ENCODE results near the gene ZNF586.
"Not testable (repeated sequence)": the region's sequence is repeated elsewhere in the genome, so short reads cannot be mapped to it uniquely, and the experiment has no call there.

Gene ZNF586

GRCh38 chr19:57819475-57820148 is 50.1 kb downstream of the ZNF586 start:
- peak overlapping the region; percentile 86 for H3K27ac ChIP-seq
- no peak for TF ChIP-seq ZFX (IDR thresholded peaks at IDR 0.05)
- no peak for TF ChIP-seq CTCF (conservative IDR thresholded peaks at IDR 0.05)

- no peak for TF ChIP-seq CTCF (conservative IDR thresholded peaks at IDR 0.05)
- no peak for TF ChIP-seq ZFX (IDR thresholded peaks at IDR 0.05)
- peak overlapping the region; percentile 86; the same call in 1 of the 2 replicates for H3K27ac ChIP-seq
Observed at GRCh38 chr19:57820599-57820998, 51.1 kb downstream of the ZNF586 start.

- not testable (repeated sequence) for H3K27ac ChIP-seq
Observed at GRCh38 chr19:57821095-57821494, 51.6 kb downstream of the ZNF586 start.

- H3K27ac ChIP-seq: not testable (repeated sequence)
Observed at GRCh38 chr19:57821501-57821900, 52.0 kb downstream of the ZNF586 start.

- not testable (repeated sequence) for H3K27ac ChIP-seq
Observed at GRCh38 chr19:57823155-57823554, 53.7 kb downstream of the ZNF586 start.

GRCh38 chr19:57823608-57824007 is 54.1 kb downstream of the ZNF586 start:
- not testable (repeated sequence) for H3K27ac ChIP-seq

GRCh38 chr19:57825511-57825910 is 56.0 kb downstream of the ZNF586 start:
- H3K27ac ChIP-seq: no peak overlapping the region
- no peak for TF ChIP-seq ZFX (IDR thresholded peaks at IDR 0.05)
- TF ChIP-seq CTCF (conservative IDR thresholded peaks at IDR 0.05): no peak

GRCh38 chr19:57829316-57829715 is 59.8 kb downstream of the ZNF586 start:
- no peak overlapping the region for H3K27ac ChIP-seq
- TF ChIP-seq CTCF (conservative IDR thresholded peaks at IDR 0.05) (no peak), ZFX (IDR thresholded peaks at IDR 0.05) (no peak)

GRCh38 chr19:57830071-57830602 is 60.7 kb downstream of the ZNF586 start, which contains the start of gene ZNF587B:
Gene ZNF587B, plus strand, starts transcription at chr19:57830299. Its CDS starts 230 bp downstream, at chr19:57830529.
- H3K27ac ChIP-seq: no peak within 1 kb of the TSS
- TF ChIP-seq ZFX (IDR thresholded peaks at IDR 0.05) (no peak), CTCF (conservative IDR thresholded peaks at IDR 0.05) (no peak; the same call in 1 of the 2 replicates)

Measured in C4-2B (cell line).